ENCODE data around the gene BASP1.
"Not testable (repeated sequence)": the region's sequence is repeated elsewhere in the genome, so short reads cannot be mapped to it uniquely, and the experiment has no call there.

Gene BASP1

GRCh38 chr5:17292434-17293015 is 75.1 kb downstream of the BASP1 start:
- H3K36me3 ChIP-seq (ENCODE audit: control insufficient read depth, insufficient read depth, low read length) = no peaks in the 10 kb centered on the region
- no peaks in the 10 kb centered on the region for H3K27me3 ChIP-seq (ENCODE audit: control insufficient read depth, insufficient read depth, low read length)
- H3K4me1 ChIP-seq (ENCODE audit: control insufficient read depth, insufficient read depth, low read length) = no peaks in the 10 kb centered on the region
- no peak overlapping the region for H3K4me3 ChIP-seq (ENCODE audit: low read length)
- H3K27ac ChIP-seq (ENCODE audit: low read depth, low read length) = no peak overlapping the region
- H3K9ac ChIP-seq (ENCODE audit: low read length) = no peak overlapping the region

GRCh38 chr5:17294639-17295311 is 77.3 kb downstream of the BASP1 start:
- no peak overlapping the region for H3K9ac ChIP-seq (ENCODE audit: low read length)
- no peaks in the 10 kb centered on the region for H3K4me1 ChIP-seq (ENCODE audit: control insufficient read depth, insufficient read depth, low read length)
- no peaks in the 10 kb centered on the region for H3K27me3 ChIP-seq (ENCODE audit: control insufficient read depth, insufficient read depth, low read length)
- no peaks in the 10 kb centered on the region for H3K36me3 ChIP-seq (ENCODE audit: control insufficient read depth, insufficient read depth, low read length)
- no peak overlapping the region for H3K27ac ChIP-seq (ENCODE audit: low read depth, low read length)
- no peak overlapping the region for H3K4me3 ChIP-seq (ENCODE audit: low read length)

DNA sequence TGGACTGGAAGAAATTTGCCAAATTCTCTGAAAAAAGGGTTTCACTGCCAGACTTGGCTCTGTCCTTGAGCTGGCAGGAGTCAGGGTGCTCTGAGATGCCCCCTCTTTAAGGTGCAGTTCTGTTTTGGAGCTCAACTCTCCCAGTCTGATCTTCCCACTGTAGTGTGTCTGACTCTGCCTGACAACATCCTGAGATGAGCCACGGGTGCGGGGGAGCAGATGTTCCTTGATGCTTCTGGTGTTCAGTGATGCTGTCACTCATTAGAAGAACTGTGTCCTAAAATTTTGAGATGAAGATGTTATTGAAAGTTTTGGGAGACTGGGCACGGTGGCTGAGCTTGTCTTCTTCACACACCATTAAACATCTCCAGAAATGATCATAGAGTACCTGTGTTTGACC is 78.2 kb downstream of the BASP1 start:
- Histone ChIP-seq H3K27me3 (ENCODE audit: control insufficient read depth, insufficient read depth, low read length) (no peaks in the 10 kb centered on the region), H3K36me3 (ENCODE audit: control insufficient read depth, insufficient read depth, low read length) (no peaks in the 10 kb centered on the region), H3K4me1 (ENCODE audit: control insufficient read depth, insufficient read depth, low read length) (no peaks in the 10 kb centered on the region), H3K27ac (ENCODE audit: low read depth, low read length) (no peak overlapping the region), H3K9ac (ENCODE audit: low read length) (no peak overlapping the region), H3K4me3 (ENCODE audit: low read length) (no peak overlapping the region)

DNA sequence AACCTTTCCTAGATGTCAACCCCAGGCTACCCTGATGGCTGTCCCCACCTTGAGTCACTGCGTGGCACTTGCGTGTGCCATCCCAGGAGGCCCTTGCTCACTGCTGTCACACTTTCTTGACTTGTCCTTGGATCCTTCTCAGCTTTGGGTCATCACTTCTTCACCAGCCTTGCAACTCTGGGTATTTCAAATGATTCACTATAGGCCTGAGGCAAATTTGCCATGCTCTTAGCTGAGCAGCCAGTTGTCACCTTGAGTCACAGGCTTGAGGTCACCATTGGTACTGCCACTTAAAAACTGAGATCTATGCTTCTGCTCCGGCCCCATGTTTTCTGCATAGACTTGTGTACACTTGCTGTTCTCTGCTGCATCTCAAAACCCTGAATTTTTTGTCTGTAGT is 84.7 kb downstream of the BASP1 start:
- no peaks in the 10 kb centered on the region for H3K36me3 ChIP-seq (ENCODE audit: control insufficient read depth, insufficient read depth, low read length)

GRCh38 chr5:17302604-17303003 is 85.2 kb downstream of the BASP1 start:
- no peak overlapping the region for H3K9ac ChIP-seq (ENCODE audit: low read length)
- no peaks in the 10 kb centered on the region for H3K27me3 ChIP-seq (ENCODE audit: control insufficient read depth, insufficient read depth, low read length)

More for the DNA sequence above, 84.7 kb downstream of the BASP1 start:
- Histone ChIP-seq H3K4me1 (ENCODE audit: control insufficient read depth, insufficient read depth, low read length) (no peaks in the 10 kb centered on the region), H3K27me3 (ENCODE audit: control insufficient read depth, insufficient read depth, low read length) (no peaks in the 10 kb centered on the region), H3K9ac (ENCODE audit: low read length) (no peak overlapping the region), H3K4me3 (ENCODE audit: low read length) (no peak overlapping the region), H3K27ac (ENCODE audit: low read depth, low read length) (no peak overlapping the region)

GRCh38 chr5:17304282-17304681 is 86.9 kb downstream of the BASP1 start:
- H3K27ac ChIP-seq (ENCODE audit: low read depth, low read length) = no peak overlapping the region
- H3K4me3 ChIP-seq (ENCODE audit: low read length) = no peak overlapping the region
- no peaks in the 10 kb centered on the region for H3K27me3 ChIP-seq (ENCODE audit: control insufficient read depth, insufficient read depth, low read length)
- no peaks in the 10 kb centered on the region for H3K4me1 ChIP-seq (ENCODE audit: control insufficient read depth, insufficient read depth, low read length)
- no peaks in the 10 kb centered on the region for H3K36me3 ChIP-seq (ENCODE audit: control insufficient read depth, insufficient read depth, low read length)
- no peak overlapping the region for H3K9ac ChIP-seq (ENCODE audit: low read length)

More at GRCh38 chr5:17302604-17303003, 85.2 kb downstream of the BASP1 start:
- H3K4me1 ChIP-seq (ENCODE audit: control insufficient read depth, insufficient read depth, low read length) = no peaks in the 10 kb centered on the region
- H3K4me3 ChIP-seq (ENCODE audit: low read length) = no peak overlapping the region
- H3K36me3 ChIP-seq (ENCODE audit: control insufficient read depth, insufficient read depth, low read length) = no peaks in the 10 kb centered on the region
- H3K27ac ChIP-seq (ENCODE audit: low read depth, low read length) = no peak overlapping the region

DNA sequence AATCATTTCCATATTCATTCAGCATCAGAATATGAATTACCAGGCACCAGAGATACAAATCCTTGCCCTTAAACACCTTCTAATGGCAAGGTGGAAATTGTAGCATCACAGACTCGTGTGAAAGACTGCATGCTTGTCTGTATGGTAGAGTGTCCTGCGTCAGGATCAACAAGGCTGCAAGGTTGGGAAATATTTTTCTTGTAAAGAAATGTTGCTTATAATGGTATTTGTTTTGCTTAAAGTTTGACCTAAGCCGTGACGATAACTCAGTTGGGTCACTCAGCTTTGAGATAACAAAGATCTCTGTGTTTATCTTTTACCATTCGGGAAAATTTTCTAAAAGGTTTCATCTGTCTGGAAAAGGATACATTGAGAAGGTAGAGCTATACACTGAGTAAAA is 87.6 kb downstream of the BASP1 start:
- H3K36me3 ChIP-seq (ENCODE audit: control insufficient read depth, insufficient read depth, low read length) = no peaks in the 10 kb centered on the region
- H3K27me3 ChIP-seq (ENCODE audit: control insufficient read depth, insufficient read depth, low read length) = no peaks in the 10 kb centered on the region
- no peak overlapping the region for H3K9ac ChIP-seq (ENCODE audit: low read length)
- H3K4me1 ChIP-seq (ENCODE audit: control insufficient read depth, insufficient read depth, low read length) = no peaks in the 10 kb centered on the region
- H3K4me3 ChIP-seq (ENCODE audit: low read length) = no peak overlapping the region
- H3K27ac ChIP-seq (ENCODE audit: low read depth, low read length) = no peak overlapping the region

- H3K27ac ChIP-seq (ENCODE audit: low read depth, low read length) = no peak overlapping the region
- H3K36me3 ChIP-seq (ENCODE audit: control insufficient read depth, insufficient read depth, low read length) = no peaks in the 10 kb centered on the region
- H3K27me3 ChIP-seq (ENCODE audit: control insufficient read depth, insufficient read depth, low read length) = no peaks in the 10 kb centered on the region
- no peak overlapping the region for H3K4me3 ChIP-seq (ENCODE audit: low read length)
- no peaks in the 10 kb centered on the region for H3K4me1 ChIP-seq (ENCODE audit: control insufficient read depth, insufficient read depth, low read length)
- no peak overlapping the region for H3K9ac ChIP-seq (ENCODE audit: low read length)
These were observed 88.7 kb downstream of the BASP1 start for GRCh38 chr5:17305964-17306725.

- Histone ChIP-seq H3K27ac (ENCODE audit: low read depth, low read length) (no peak overlapping the region), H3K4me3 (ENCODE audit: low read length) (no peak overlapping the region), H3K4me1 (ENCODE audit: control insufficient read depth, insufficient read depth, low read length) (no peaks in the 10 kb centered on the region), H3K27me3 (ENCODE audit: control insufficient read depth, insufficient read depth, low read length) (no peaks in the 10 kb centered on the region), H3K36me3 (ENCODE audit: control insufficient read depth, insufficient read depth, low read length) (no peaks in the 10 kb centered on the region), H3K9ac (ENCODE audit: low read length) (no peak overlapping the region)
These were observed 89.3 kb downstream of the BASP1 start for GRCh38 chr5:17306726-17307091.

DNA sequence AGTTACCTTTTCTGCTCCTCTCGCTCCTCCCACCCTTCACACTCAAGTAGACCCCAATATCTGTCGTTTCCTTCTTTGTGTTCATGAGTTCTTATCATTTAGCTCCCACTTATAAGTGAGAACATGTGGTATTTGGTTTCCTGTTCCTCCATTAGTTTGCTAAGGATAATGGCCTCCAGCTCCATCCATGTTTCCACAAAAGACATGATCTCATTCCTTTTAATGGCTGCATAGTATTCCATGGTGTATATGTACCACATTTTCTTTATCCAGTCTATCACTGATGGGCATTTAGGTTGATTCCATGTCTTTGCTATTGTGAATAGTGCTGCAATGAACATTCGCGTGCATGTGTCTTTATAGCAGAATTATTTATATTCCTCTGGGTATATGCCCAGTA is 90.0 kb downstream of the BASP1 start:
- H3K4me3 ChIP-seq (ENCODE audit: low read length); H3K4me1 ChIP-seq (ENCODE audit: control insufficient read depth, insufficient read depth, low read length); H3K27ac ChIP-seq (ENCODE audit: low read depth, low read length): not testable (repeated sequence)

GRCh38 chr5:17308326-17309065 is 91.1 kb downstream of the BASP1 start:
- no peaks in the 10 kb centered on the region for H3K27me3 ChIP-seq (ENCODE audit: control insufficient read depth, insufficient read depth, low read length)
- H3K27ac ChIP-seq (ENCODE audit: low read depth, low read length) = no peak overlapping the region
- H3K4me3 ChIP-seq (ENCODE audit: low read length) = no peak overlapping the region
- H3K36me3 ChIP-seq (ENCODE audit: control insufficient read depth, insufficient read depth, low read length) = no peaks in the 10 kb centered on the region
- no peaks in the 10 kb centered on the region for H3K4me1 ChIP-seq (ENCODE audit: control insufficient read depth, insufficient read depth, low read length)
- no peak overlapping the region for H3K9ac ChIP-seq (ENCODE audit: low read length)

More for the DNA sequence above, 90.0 kb downstream of the BASP1 start:
- H3K36me3 ChIP-seq (ENCODE audit: control insufficient read depth, insufficient read depth, low read length); H3K9ac ChIP-seq (ENCODE audit: low read length); H3K27me3 ChIP-seq (ENCODE audit: control insufficient read depth, insufficient read depth, low read length): not testable (repeated sequence)

DNA sequence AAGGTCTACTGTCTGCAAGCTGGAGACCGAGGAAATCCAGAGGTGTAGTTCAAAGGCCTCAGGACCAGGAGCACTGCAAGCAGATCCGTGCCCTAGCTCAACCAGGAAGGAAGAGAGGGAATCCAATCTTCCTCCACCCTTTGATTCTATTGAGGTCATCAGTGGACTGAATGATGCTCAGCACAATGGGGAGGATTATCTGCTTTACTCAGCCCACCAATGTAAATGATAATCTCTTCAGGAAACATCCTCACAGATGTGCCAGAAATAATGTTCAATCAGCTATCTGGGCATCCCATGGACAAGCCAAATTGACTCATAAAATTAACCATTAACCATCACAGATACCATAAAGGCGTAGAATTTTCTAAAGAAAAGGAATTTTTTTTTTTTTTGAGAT is 92.0 kb downstream of the BASP1 start:
- no peaks in the 10 kb centered on the region for H3K36me3 ChIP-seq (ENCODE audit: control insufficient read depth, insufficient read depth, low read length)
- no peak overlapping the region for H3K9ac ChIP-seq (ENCODE audit: low read length)
- H3K4me3 ChIP-seq (ENCODE audit: low read length) = no peak overlapping the region
- H3K27ac ChIP-seq (ENCODE audit: low read depth, low read length) = no peak overlapping the region
- no peaks in the 10 kb centered on the region for H3K4me1 ChIP-seq (ENCODE audit: control insufficient read depth, insufficient read depth, low read length)
- H3K27me3 ChIP-seq (ENCODE audit: control insufficient read depth, insufficient read depth, low read length) = no peaks in the 10 kb centered on the region

All from rectal smooth muscle tissue (tissue), 1 donor.